Keratinocyte (primary cell): ENCODE results near the gene RPIA.

Experiments used
- EZH2 ChIP-seq: IDR thresholded peaks from one replicate; pipeline ENCODE4 v1.6.1; 2012; ENCODE audit warnings: inconsistent platforms, mild to moderate bottlenecking, low read length, moderate library complexity
- TF ChIP-seq, protein P1 (sequence below), 3 experiments: IDR thresholded peaks in 1 of 3; conservative IDR thresholded peaks in 1 of 3; optimal IDR thresholded peaks in 1 of 3; 2 replicates in 2 of 3; 3 replicates in 1 of 3; pipeline versions ENCODE3 to v1.5.1; 2011; ENCODE audit warnings: low read length in 3 of 3, mild to moderate bottlenecking in 3 of 3, moderate library complexity in 2 of 3, control low read depth in 1 of 3, inconsistent platforms in 1 of 3; ENCODE audit not compliant: insufficient read depth in 2 of 3; ENCODE audit errors: extremely low read depth in 1 of 3

- TF ChIP-seq, protein P1, sequence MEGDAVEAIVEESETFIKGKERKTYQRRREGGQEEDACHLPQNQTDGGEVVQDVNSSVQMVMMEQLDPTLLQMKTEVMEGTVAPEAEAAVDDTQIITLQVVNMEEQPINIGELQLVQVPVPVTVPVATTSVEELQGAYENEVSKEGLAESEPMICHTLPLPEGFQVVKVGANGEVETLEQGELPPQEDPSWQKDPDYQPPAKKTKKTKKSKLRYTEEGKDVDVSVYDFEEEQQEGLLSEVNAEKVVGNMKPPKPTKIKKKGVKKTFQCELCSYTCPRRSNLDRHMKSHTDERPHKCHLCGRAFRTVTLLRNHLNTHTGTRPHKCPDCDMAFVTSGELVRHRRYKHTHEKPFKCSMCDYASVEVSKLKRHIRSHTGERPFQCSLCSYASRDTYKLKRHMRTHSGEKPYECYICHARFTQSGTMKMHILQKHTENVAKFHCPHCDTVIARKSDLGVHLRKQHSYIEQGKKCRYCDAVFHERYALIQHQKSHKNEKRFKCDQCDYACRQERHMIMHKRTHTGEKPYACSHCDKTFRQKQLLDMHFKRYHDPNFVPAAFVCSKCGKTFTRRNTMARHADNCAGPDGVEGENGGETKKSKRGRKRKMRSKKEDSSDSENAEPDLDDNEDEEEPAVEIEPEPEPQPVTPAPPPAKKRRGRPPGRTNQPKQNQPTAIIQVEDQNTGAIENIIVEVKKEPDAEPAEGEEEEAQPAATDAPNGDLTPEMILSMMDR (optimal IDR thresholded peaks at IDR 0.05 in 1 of 3, IDR thresholded peaks at IDR 0.05 in 1 of 3, conservative IDR thresholded peaks at IDR 0.05 in 1 of 3; ENCODE audit: extremely low read depth in 1 of 3, insufficient read depth in 2 of 3, low read length in 3 of 3), result no peak
- TF ChIP-seq EZH2, result no peak
Observed at GRCh38 chr2:88696611-88697010, 5.1 kb downstream of the RPIA start.
